ENCODE measurements around the gene PROS1. TPM values are rescaled to one million over a fixed set of nuclear protein-coding genes. Genes with fewer than 3 reads are reported as not detected.
A peak's percentile ranks its signal among the peaks of the same experiment; 100 is the strongest.

Gene PROS1
- polyA plus RNA-seq (ENCODE audit: low read depth in 6 of 6), result under 1 TPM in 4 of 6 donors, not detected in 2; 0.31 to 0.68 (median 0.43) TPM

DNA sequence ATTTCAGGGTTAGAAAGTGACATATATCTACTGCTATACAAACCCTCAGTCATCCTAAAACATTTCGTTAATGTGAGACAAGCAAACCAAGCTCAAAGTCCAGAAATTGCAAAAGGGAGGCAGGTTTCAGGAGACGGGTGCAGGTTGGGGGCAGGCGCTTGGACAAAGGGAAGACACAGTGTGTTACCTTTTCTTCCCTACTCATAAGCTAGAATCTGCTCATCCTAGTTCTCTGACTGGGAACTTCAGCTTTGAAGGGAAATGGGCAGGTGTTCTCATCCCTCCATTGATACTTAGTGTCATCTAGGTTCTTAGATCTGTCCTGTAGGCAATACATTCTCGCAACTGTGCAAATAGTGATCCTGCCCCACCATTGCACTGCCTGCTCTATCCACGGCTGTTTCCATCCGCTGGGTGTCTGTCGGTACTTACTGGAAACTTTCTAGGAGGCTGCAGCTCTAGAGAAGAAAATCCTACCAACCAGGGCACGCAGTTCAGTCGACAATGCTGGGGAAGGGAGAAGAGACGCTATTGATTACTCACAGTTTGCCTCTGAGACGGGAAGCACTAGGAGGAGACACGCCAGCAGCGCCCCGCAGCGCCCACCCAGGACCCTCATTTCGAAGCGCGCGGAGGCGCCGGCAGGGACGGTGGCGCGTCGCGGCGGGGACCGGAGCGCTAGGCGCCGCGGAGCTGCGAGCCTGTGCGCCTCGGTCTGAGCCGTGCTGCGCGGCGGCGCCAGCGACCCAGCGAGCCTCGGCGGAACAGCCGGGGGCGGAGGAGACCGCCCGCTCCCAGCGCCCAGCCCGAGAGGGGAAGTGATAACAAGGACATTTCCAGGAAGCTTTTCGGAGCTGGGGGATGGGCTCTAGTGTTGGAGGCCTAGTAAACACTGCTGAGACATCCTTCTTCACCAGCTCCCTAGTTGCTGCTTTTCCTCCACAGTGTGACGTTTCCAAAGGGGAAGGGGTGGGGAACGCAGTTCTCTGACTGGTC lies at the start of gene PROS1:
TSS of gene PROS1 (minus strand) at position 766 of the 996 bp plus-strand sequence. CDS start at position 619, 147 bp downstream.
- ATAC-seq (ENCODE audit: low read depth in 2 of 2), result peak; percentile 90 to 94
- H3K4me1 Mint-ChIP-seq, result peaks cover 12 to 15% (median 14%) of the 10 kb centered on the region in 3 donors
- H3K27me3 Mint-ChIP-seq, result peaks cover 17 to 19% (median 17%) of the 10 kb centered on the region in 3 donors
- H3K36me3 Mint-ChIP-seq, result no peaks in the 10 kb centered on the region
- H3K27ac Mint-ChIP-seq, result peak within 1 kb of the TSS in 3 of 6 donors; percentile 12 to 67 (median 47)
- peak within 1 kb of the TSS; percentile 68 to 93 (median 84) for H3K4me3 Mint-ChIP-seq
- peak; percentile 46 for DNase-seq
- H3K9me3 Mint-ChIP-seq, result no peaks in the 10 kb centered on the region

- Mint-ChIP-seq H3K36me3 (peaks cover 0 to 5% of the 10 kb centered on the region in 2 donors), H3K4me1 (no peaks in the 10 kb centered on the region), H3K27ac (no peak overlapping the region), H3K9me3 (no peaks in the 10 kb centered on the region), H3K27me3 (no peaks in the 10 kb centered on the region), H3K4me3 (no peak overlapping the region)
- no peak for ATAC-seq (ENCODE audit: low read depth in 2 of 2)
- no peak for DNase-seq
Measured at GRCh38 chr3:94020293-94020692, 46.6 kb upstream of the PROS1 start.

- Mint-ChIP-seq H3K4me3 (no peak overlapping the region), H3K27ac (peak overlapping the region in 3 of 6 donors; percentile 2 to 65 (median 32)), H3K9me3 (no peaks in the 10 kb centered on the region), H3K36me3 (peaks cover 0 to 5% of the 10 kb centered on the region in 2 donors), H3K27me3 (no peaks in the 10 kb centered on the region), H3K4me1 (peaks cover 0 to 6% (median 5%) of the 10 kb centered on the region in 3 donors)
- DNase-seq, result no peak
- ATAC-seq (ENCODE audit: low read depth in 2 of 2), result no peak
Measured at GRCh38 chr3:94019659-94020058, 46.0 kb upstream of the PROS1 start.

DNA sequence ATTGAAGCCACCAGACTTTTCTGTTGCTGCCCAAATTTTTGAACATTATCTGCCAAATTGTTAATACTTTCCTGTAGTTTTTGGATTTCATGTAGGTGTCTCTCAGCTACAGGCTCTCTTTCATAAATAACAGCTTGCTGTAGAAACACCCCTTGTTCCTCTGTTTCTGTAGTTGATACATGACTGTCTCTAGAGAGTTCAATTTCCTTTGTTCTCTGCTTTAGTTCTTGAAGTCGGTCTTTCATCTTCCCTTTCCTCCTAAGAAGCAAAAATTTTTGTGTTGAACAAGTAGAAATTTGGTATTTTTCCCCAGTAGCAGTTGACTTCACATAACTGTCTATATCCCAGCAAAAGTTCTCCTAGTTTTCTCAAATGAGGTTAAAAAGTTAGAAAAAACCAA lies 41.3 kb upstream of the PROS1 start:
- Mint-ChIP-seq H3K36me3 (no peaks in the 10 kb centered on the region), H3K4me1 (peaks cover 0 to 8% (median 5%) of the 10 kb centered on the region in 3 donors), H3K27ac (peak overlapping the region in 2 of 6 donors; percentile 44 to 67), H3K27me3 (no peaks in the 10 kb centered on the region), H3K9me3 (no peaks in the 10 kb centered on the region), H3K4me3 (no peak overlapping the region)
- ATAC-seq (ENCODE audit: low read depth in 2 of 2), result no peak
- DNase-seq, result no peak

GRCh38 chr3:94012185-94012584 lies 38.5 kb upstream of the PROS1 start:
- DNase-seq (no peak), ATAC-seq (ENCODE audit: low read depth in 2 of 2) (no peak)
- H3K36me3 Mint-ChIP-seq, result no peaks in the 10 kb centered on the region
- no peaks in the 10 kb centered on the region for H3K27me3 Mint-ChIP-seq
- H3K27ac Mint-ChIP-seq, result peak overlapping the region in 1 of 6 donors; percentile 36
- no peak overlapping the region for H3K4me3 Mint-ChIP-seq
- peaks cover 0 to 8% (median 5%) of the 10 kb centered on the region in 3 donors for H3K4me1 Mint-ChIP-seq
- no peaks in the 10 kb centered on the region for H3K9me3 Mint-ChIP-seq

- no peak for DNase-seq
- no peaks in the 10 kb centered on the region for H3K36me3 Mint-ChIP-seq
- ATAC-seq (ENCODE audit: low read depth in 2 of 2), result no peak
- no peaks in the 10 kb centered on the region for H3K27me3 Mint-ChIP-seq
- H3K27ac Mint-ChIP-seq, result peak overlapping the region in 3 of 6 donors; percentile 2 to 23 (median 21)
- H3K9me3 Mint-ChIP-seq, result no peaks in the 10 kb centered on the region
- peaks cover 0 to 8% (median 5%) of the 10 kb centered on the region in 3 donors for H3K4me1 Mint-ChIP-seq
- H3K4me3 Mint-ChIP-seq, result no peak overlapping the region
Measured at GRCh38 chr3:94011233-94011711, 37.6 kb upstream of the PROS1 start.

GRCh38 chr3:94009608-94010007 lies 35.9 kb upstream of the PROS1 start:
- no peak overlapping the region for H3K4me3 Mint-ChIP-seq
- H3K9me3 Mint-ChIP-seq, result no peaks in the 10 kb centered on the region
- H3K27ac Mint-ChIP-seq, result no peak overlapping the region
- H3K27me3 Mint-ChIP-seq, result no peaks in the 10 kb centered on the region
- DNase-seq (no peak), ATAC-seq (ENCODE audit: low read depth in 2 of 2) (no peak)
- H3K36me3 Mint-ChIP-seq, result no peaks in the 10 kb centered on the region
- H3K4me1 Mint-ChIP-seq, result peaks cover 0 to 2% (median 0%) of the 10 kb centered on the region in 3 donors

- no peak for ATAC-seq (ENCODE audit: low read depth in 2 of 2)
- H3K27ac Mint-ChIP-seq, result no peak overlapping the region
Measured at GRCh38 chr3:94008253-94008652, 34.6 kb upstream of the PROS1 start.

GRCh38 chr3:94004301-94004910 lies 30.7 kb upstream of the PROS1 start:
- Mint-ChIP-seq H3K36me3 (no peaks in the 10 kb centered on the region), H3K4me1 (peaks cover 0 to 5% (median 5%) of the 10 kb centered on the region in 3 donors), H3K4me3 (peak overlapping the region in 6 of 8 donors; percentile 11 to 81 (median 58)), H3K27ac (peak overlapping the region in 1 of 6 donors; percentile 88), H3K27me3 (no peaks in the 10 kb centered on the region), H3K9me3 (no peaks in the 10 kb centered on the region)
- ATAC-seq (ENCODE audit: low read depth in 2 of 2) (peak; percentile 61 to 66), DNase-seq (peak; percentile 41)

More at GRCh38 chr3:94008253-94008652, 34.6 kb upstream of the PROS1 start:
- no peaks in the 10 kb centered on the region for H3K9me3 Mint-ChIP-seq
- H3K4me3 Mint-ChIP-seq, result no peak overlapping the region
- H3K27me3 Mint-ChIP-seq, result no peaks in the 10 kb centered on the region
- no peak for DNase-seq
- H3K4me1 Mint-ChIP-seq, result peaks cover 0 to 5% (median 5%) of the 10 kb centered on the region in 3 donors
- no peaks in the 10 kb centered on the region for H3K36me3 Mint-ChIP-seq

- peaks cover 0 to 5% (median 5%) of the 10 kb centered on the region in 3 donors for H3K4me1 Mint-ChIP-seq
- H3K4me3 Mint-ChIP-seq, result no peak overlapping the region
- no peaks in the 10 kb centered on the region for H3K9me3 Mint-ChIP-seq
- DNase-seq (no peak), ATAC-seq (ENCODE audit: low read depth in 2 of 2) (no peak)
- H3K36me3 Mint-ChIP-seq, result peaks cover 2 to 4% of the 10 kb centered on the region in 2 donors
- H3K27ac Mint-ChIP-seq, result peak overlapping the region in 2 of 6 donors; percentile 16 to 35
- H3K27me3 Mint-ChIP-seq, result no peaks in the 10 kb centered on the region
Measured at GRCh38 chr3:94001827-94002495, 28.3 kb upstream of the PROS1 start.

DNA sequence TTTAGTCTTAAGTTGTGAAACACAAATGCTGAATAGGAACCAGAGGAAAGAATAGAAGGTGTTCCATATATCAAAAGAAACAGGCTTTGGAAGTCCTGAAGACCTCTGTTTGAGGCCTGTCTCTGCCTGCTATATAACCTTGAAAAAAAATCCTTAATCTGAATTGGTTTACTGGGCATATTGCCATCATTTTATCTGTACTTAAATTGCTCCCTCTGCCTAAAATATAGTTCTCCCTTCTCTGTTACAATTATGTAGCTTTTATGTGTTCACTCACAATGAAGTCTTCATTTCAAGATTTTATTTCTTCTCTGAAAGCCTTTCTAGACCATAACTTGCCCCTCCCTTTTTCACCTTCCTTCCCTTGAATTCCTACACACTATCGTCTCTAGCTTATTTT lies 27.5 kb upstream of the PROS1 start:
- Mint-ChIP-seq H3K36me3 (peaks cover 7% of the 10 kb centered on the region in 2 donors), H3K27ac (peak overlapping the region in 1 of 6 donors; percentile 43), H3K9me3 (no peaks in the 10 kb centered on the region), H3K4me1 (peaks cover 3 to 5% (median 5%) of the 10 kb centered on the region in 3 donors), H3K4me3 (no peak overlapping the region), H3K27me3 (no peaks in the 10 kb centered on the region)
- ATAC-seq (ENCODE audit: low read depth in 2 of 2) (no peak), DNase-seq (no peak)

GRCh38 chr3:93994056-93994455 lies 20.4 kb upstream of the PROS1 start:
- peaks cover 7% of the 10 kb centered on the region in 2 donors for H3K36me3 Mint-ChIP-seq
- H3K27me3 Mint-ChIP-seq, result no peaks in the 10 kb centered on the region
- H3K4me3 Mint-ChIP-seq, result no peak overlapping the region
- no peak for DNase-seq
- no peak for ATAC-seq (ENCODE audit: low read depth in 2 of 2)
- H3K9me3 Mint-ChIP-seq, result no peaks in the 10 kb centered on the region
- peaks cover 0 to 8% (median 0%) of the 10 kb centered on the region in 3 donors for H3K4me1 Mint-ChIP-seq
- no peak overlapping the region for H3K27ac Mint-ChIP-seq

GRCh38 chr3:93992207-93992606 lies 18.5 kb upstream of the PROS1 start:
- ATAC-seq (ENCODE audit: low read depth in 2 of 2), result no peak
- no peaks in the 10 kb centered on the region for H3K27me3 Mint-ChIP-seq
- H3K36me3 Mint-ChIP-seq, result peaks cover 5 to 7% of the 10 kb centered on the region in 2 donors
- H3K27ac Mint-ChIP-seq, result no peak overlapping the region
- H3K4me1 Mint-ChIP-seq, result peaks cover 0 to 8% (median 0%) of the 10 kb centered on the region in 3 donors
- no peak for DNase-seq
- no peak overlapping the region for H3K4me3 Mint-ChIP-seq
- H3K9me3 Mint-ChIP-seq, result no peaks in the 10 kb centered on the region

Measured in naive B cell (primary cell).